ENCODE data around the gene ZNF200.

GRCh38 chr16:3187798-3188674 is 46.9 kb downstream of the ZNF200 start, which contains the start of gene OR1F1:
- TF ChIP-seq ELK4 (CRISPR knock-in tag; IDR thresholded peaks at IDR 0.05; ENCODE audit: borderline replicate concordance), result no peak
- TF ChIP-seq JUN (CRISPR knock-in tag; IDR thresholded peaks at IDR 0.05), result no peak
- TF ChIP-seq HDAC2 (CRISPR knock-in tag; IDR thresholded peaks at IDR 0.05), result peak; percentile 27; the same call in 1 of the 2 replicates
- TF ChIP-seq CHD2 (IDR thresholded peaks at IDR 0.05; ENCODE audit: low read depth, low read length), result no peak
- no peak for TF ChIP-seq SRF (IDR thresholded peaks at IDR 0.05; ENCODE audit: low read depth, low read length)
- no peak for TF ChIP-seq CTCF (CRISPR knock-in tag; IDR thresholded peaks at IDR 0.05)
- TF ChIP-seq NR1H2 (CRISPR knock-in tag; IDR thresholded peaks at IDR 0.05; ENCODE audit: borderline replicate concordance, low read depth), result no peak
- TF ChIP-seq THAP8 (CRISPR knock-in tag; IDR thresholded peaks at IDR 0.05; ENCODE audit: borderline replicate concordance), result no peak
- peak; percentile 68 for TF ChIP-seq HNRNPLL (IDR thresholded peaks at IDR 0.05; ENCODE audit: low read depth, low read length, poor library complexity, severe bottlenecking)
- no peak for TF ChIP-seq MED13 (CRISPR knock-in tag; IDR thresholded peaks at IDR 0.05)
- no peak for TF ChIP-seq CBX5 (CRISPR knock-in tag; IDR thresholded peaks at IDR 0.05; ENCODE audit: borderline replicate concordance)
- no peak for TF ChIP-seq SIN3A (IDR thresholded peaks at IDR 0.05; ENCODE audit: borderline replicate concordance, low read depth, low read length)
- TF ChIP-seq PHF21A (CRISPR knock-in tag; IDR thresholded peaks at IDR 0.05), result no peak

All from HepG2 (cell line).